Activated gamma-delta T cell treated with Interleukin-2 at 50 U/mL for 16 hours (primary cell): Measurements from ENCODE around the gene MAP3K5.
"Not testable (repeated sequence)": the region's sequence is repeated elsewhere in the genome, so short reads cannot be mapped to it uniquely, and the experiment has no call there.

Experiments
- DNase-seq: peaks from one replicate; pipeline ENCODE4 v3.0.0-alpha.2; 2020

The MAP3K5 gene

DNA sequence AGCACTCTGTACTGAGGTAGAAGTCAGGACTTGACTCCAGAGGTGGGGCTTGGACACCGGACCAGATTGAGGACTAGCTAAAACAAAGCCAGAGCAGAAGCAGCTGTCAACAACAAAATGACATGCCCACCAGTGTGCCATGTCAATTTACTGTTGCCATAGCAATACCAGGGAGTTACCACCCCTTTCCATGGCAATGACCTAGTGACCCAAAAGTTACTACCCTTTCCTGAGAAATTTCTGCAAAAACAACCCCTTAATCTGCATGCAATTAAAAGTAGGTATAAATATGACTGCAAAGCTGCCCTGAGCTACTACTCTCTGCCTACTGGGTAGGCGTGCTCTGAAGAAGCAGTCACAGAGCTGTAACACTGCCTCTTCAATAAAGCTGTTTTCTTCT is 21.0 kb downstream of the MAP3K5 start:
- no peak for DNase-seq

DNA sequence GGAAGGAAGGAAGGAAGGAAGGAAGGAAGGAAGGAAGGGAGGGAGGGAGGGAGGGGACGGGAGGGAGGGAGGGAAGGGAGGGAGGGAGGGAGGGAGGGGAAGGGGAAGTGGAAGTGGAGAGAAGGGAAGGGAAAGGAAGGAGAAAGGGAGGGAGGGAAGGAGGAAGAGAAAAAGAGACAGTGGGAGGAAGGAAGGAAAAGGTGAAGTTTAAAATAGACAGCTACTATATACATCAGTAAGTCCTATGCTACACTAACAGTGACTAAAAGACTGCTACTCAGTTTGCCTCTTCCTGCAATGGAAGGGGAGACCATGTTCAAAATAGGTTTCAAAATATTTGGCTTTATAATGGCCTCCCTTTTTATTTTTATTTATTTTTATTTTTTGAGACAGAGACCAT is 22.5 kb downstream of the MAP3K5 start:
- DNase-seq = no peak

DNA sequence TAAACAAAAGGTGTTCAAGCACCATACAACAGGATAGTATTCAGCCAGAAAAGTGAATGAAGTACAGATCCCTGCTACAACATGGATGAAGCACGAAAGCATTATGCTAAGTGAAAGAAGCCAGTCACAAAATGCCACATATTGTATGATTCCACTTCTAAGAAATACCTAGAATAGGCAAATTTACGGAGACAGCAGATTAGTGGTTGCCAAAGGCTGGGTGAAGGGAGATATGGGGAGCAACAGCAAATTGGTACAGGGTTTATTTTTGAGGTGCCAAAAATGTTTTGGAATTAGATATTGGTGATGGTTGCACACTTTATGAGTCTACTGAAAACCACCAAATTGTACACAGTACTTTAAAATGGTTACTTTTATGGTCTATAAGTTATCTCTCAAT is 23.2 kb downstream of the MAP3K5 start:
- DNase-seq = no peak

DNA sequence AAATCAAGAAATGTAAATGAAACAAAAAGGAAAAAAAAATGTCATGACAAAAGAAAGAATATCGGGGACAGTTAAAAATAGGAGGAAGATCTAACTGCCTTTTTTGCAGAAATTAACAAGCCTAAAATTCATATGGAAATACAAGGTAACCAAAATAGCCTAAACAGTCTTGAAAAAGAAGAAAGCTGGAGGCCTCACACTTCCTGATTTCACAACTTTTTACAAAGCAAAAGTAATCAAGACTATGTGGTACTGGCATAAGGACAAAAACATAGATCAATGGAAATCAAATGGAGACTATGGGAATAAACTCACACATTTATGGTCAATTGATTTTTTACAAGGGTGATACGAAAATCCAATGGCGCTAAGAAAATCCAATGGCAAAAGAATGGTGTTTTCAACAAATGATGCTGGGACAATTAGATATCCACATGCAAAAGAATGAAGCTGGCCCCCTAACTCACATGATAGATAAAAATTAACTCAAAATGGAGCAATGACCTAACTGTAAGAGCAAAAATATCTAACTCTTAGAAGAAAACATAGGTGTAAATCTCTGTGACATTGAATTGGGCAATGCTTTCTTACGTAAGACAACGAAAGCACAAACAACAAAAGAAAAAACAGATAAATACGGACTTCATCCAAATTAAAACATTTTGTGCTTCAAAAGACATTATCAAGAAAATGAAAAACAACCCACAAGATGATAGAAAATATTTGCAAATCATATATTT is 24.5 kb downstream of the MAP3K5 start:
- DNase-seq = no peak

DNA sequence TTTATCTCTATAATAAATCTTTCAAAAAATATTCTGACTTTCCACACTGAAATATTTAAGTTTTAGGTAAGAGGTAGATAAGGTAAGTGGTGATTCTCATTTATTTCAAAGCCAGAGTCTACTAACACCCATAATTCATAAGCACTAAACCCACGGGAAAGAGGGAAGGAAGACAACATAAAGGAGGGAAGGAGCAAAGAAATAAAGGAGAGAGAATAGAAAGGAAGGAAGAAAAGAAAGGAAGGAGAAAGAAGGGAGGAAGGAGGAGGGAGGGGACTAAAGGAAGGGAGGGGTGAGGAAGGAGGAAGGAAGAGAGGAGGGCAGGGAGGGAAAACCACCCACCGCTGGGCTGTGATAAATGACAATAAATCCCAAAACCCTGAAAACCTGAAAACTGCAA is 25.2 kb downstream of the MAP3K5 start:
- no peak for DNase-seq

DNA sequence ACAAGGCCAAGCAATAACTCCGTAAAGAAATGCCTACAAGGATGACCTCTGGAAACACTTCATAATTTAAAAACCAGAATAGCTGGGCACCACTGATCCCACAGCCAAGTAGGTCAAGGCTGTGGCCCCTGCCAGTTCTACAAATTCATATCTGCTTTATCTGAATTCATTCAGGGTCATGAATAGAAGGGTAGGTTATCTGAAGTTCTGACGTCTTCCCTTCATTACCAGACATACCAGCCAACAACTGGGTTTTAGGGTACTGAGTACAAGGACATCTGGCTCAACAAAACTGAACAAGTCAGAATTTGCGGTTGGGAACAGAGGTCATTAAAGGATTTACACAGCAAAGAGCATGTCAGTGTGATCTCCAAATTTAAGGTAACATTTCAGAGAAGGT is 26.0 kb downstream of the MAP3K5 start:
- DNase-seq = no peak

DNA sequence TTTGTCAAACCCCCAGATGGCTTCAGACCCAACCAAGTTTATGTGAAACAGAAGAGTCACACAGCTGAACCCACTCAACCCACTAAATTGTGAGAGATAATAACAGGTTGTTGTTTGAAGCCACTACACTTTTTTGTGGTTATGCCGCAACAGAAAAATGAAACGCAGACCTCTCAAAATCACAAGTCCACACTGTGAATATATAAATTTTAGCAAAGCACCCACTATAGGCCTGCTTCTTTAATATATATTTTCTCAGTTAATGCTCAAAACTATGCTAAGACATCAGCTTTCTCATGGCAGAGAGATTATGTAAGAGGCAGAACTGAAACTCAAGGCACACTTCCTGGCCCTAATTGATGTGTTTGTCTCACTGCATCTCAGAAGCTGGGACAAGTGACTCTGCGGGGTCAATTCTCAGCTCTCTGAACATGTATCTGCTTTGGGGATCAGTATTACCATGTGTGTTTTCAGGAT is 27.7 kb downstream of the MAP3K5 start:
- no peak for DNase-seq

DNA sequence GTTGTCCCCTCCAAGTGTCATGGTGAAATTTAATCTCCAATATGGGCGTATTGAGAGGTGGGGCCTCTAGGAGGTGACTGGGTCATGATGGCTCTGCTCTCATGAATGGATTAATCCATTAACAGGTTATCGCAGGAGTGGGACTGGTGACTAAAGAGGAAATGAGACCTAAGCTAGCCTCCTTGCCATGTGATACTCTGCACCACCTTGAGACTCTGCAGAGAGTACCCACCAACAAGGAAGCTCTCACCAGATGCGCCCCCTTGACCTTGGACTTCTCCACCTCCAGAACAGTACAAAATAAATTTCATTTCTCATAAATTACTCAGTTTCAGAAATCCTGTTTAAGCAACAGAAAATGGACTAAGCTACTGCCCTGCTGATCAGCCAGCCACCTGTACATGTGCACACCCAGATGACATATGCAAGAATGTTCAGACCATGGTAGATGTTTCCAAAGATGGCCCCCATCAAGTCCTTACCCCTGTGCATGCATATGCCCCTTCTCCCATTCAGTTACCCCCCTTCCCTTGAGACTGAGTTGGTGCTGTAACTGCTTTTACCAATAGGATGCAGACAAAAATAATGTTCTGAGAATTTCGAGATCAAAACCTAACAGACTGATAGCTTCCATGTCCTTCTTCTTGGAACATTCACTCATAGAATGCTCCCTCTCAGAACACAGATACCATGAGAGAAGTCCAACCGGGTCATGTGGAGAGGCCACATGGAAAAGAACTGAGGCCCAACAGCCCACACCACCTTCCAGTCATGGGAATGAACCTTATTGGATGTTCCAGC is 28.4 kb downstream of the MAP3K5 start:
- no peak for DNase-seq

DNA sequence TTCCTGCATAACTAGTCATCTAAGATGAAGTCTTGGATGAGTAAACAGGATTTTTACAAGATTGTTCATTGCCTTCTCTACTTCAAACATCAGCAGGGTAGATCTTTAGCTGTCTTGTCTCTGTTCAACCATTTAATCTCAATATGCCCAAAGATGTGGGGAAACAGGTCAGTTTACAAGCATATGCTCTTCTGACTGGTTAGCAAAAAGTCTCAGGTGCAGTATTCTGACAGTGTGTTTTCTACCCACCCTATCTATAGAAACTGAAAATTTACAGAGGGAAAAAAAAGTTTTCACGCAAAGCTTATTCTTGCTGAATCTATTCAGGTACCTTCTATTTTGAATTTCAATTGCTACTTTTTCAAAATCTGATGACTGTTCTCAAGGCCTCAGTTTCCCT is 29.0 kb downstream of the MAP3K5 start:
- no peak for DNase-seq

DNA sequence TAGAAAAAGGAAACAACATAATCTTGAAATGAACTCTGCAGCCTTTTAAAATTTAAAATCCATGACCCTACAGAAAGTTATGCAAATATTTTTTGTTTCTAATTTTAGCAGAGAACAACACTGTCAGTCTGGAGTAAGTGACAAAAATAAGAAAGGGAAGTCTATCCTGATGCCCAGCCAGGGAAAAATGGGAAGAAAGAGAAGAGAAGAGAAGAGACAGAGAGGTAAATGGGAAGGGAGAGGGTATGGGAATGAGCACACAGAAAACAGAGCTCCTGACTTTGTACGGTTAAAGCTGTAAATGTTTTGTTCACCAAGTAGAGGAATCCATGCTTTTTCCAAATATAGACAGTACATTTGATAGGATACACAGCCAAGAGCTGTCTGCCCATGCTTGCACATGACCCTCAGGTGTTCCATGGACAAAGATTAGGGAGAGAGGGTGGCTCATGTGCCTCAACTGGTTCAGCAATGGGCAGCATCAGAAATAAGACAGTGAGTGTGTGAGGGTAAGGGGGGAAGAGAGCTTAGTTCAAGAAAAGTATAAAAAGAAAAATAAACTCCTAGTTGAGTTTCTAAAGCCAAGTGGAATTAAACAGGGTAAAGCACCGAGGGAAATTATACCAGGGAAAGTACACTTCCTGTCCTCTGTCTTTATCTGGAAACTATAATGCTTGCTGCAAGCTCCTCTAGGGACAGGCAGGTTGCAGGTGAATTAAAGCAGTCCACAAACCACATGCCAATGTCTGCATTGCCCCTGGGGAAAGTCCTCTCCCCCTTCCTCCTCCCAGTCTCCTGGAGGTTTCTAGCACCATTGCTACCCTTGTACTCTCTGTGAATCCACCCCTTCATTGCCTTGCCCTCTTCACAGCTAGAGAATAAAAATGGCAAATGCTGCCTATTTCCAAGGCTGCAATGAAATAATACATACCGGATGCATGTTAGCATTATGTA is 30.0 kb downstream of the MAP3K5 start:
- no peak for DNase-seq

DNA sequence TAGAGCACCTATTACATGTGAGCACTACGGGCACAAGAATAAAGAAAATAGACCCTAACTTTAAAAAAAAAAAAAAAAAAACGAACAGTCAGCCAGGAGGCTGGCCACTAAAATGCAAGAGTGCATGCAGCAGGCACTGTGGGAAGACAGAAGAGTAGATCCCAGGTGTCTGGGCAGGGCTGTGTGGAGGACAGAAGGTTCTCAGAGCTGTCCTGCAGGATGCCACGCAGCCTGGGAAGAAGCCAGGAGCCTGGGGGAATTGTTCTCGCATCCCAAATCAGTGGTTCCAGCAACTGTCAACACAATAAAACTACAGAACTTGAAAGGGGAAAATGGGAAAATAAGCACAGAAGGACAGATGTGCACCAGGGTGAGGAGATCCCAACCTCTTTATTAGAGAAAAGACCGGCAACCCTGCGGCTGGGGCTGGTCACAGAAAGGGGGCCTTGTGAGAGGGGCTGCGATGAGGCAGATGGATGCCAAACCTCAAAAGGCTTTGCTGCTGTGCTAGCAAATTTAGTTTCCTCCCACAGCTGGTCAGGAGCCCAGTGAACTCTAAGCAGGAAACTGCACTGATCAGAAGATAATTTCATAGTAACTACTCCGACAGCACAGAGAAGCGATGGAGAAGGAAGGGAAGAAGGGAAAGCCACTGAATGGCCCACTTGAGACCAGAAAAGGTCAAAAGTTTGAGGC is 30.9 kb downstream of the MAP3K5 start:
- peak; percentile 11 for DNase-seq

DNA sequence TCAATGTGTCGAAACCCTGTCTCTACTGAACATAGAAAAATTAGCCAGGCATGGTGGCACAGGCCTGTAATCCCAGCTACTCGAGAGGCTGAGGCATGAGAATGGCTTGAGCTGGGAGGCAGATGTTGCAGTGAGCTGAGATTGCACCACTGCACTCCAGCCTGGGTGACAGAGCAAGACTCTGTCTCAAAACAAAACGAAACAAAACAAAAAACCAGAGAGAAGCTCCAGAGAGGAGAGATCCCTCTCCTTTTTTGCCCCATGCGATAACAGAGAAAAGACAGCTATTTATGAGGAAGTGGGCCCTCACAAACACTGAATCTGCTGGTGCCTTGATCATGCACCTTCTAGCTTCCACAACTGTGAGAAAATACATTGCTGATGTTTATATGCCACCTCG is 31.5 kb downstream of the MAP3K5 start:
- not testable (repeated sequence) for DNase-seq

DNA sequence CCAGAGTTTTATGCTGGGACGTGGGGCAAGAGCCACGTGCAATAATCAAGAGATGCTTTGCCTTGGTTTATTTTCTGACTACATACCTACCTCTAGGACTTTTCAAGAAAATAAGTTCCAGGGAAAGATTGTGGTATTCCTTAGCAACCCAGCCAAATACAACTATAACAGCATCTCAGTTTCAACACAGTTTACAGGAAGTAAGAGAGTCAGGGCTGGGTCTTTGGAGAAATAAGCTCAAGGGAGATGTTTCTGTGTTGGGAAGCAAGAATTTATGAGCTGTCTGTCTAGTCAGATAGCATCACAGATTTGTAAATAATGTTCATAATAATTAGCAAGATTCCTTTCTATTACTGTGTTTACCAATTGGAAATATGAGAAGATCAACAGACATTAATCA is 35.1 kb downstream of the MAP3K5 start:
- DNase-seq = no peak

DNA sequence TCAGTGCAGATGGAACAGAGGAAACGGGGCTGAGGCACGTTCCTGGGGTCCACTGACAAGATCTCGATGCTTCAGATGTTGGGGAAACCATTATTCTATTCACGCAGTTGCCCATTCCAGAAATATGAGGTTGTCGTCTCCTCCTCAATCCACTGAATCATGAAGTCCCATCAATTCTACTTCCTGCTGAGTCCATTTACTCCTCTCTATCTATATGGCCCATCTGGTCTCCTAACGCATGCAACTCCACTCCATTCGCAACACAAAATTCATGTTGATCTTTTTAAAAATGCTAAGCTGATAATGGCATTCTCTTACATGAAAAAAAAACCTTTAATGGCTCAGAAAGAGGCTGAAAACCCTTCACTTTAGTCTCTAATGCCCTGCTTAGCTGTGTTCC is 37.5 kb downstream of the MAP3K5 start:
- no peak for DNase-seq

DNA sequence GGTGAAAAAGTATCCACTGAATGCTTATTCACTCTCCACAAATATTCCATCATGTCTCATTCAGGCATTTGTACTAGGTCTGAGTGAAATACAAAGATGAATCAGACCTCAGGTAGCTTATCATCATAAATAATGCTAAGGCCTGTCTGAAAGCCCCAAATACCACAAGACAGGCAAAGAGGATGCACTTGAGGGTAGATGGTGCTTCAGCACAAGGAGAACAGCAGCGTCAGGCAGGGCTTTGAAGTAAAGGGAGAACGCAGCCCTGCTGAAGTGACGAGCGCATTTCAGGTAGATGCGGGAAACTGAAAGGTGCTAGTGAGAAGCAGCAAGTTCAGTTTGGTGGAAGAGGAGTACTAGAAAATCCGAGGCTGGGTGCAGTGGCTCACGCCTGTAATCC is 38.7 kb downstream of the MAP3K5 start:
- peak; percentile 47 for DNase-seq

DNA sequence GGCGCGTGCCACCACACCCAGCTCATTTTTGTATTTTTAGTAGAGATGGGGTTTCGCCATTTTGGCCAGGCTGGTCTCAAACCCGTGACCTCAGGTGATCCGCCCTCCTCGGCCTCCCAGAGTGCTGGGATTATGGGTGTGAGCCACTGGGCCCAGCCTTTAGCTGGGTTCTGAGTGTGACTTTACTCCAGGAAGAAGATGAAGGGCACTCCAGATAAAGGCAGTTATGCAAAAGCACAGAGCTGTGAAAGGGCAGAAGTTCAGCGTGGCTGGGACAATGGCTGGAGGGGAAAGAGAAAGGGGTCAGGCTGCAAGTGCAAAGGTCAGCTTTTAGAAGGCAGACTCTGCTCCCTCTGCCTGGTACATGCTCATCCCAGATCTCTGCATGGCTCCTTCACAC is 39.7 kb downstream of the MAP3K5 start:
- no peak for DNase-seq

DNA sequence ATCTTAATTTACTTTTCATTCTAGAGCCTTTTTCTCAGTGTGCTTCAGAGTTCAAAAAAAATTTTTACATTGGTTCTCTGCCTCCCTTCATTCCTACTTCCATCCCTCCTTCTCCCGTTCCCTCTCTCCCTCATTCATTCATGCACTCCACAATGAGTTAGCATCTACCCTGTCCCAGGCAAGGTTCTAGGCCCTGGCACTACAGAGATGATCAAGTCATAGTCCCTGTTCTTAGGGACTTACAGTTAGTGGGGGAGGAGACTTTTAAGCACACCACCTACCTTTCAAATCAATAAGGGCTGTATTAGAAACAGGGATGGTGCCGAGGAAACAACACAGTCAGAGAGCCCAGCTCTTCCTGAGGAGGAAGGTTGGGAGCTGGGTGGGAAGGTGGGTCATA is 40.3 kb downstream of the MAP3K5 start:
- DNase-seq = no peak

DNA sequence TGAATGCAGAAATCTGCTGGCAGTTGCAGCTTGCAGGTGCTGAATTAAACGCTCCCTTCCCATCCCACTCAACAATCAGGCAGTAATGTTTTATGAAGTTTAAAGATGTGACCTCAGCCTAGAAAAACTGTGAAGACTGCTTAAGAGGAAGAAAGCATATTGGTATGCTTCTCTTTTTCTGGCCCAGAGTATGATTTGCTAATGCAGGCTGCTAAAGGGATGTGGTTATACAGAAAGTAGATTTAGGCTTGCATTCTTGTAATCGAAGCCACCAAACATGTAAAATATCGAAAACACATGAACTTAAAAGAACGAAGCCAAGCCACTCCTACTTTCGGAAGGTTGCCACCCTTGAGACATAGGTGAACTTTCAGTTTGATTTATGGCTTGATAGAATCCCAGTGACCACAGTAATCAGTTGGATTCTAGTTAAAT is 40.7 kb downstream of the MAP3K5 start:
- no peak for DNase-seq

DNA sequence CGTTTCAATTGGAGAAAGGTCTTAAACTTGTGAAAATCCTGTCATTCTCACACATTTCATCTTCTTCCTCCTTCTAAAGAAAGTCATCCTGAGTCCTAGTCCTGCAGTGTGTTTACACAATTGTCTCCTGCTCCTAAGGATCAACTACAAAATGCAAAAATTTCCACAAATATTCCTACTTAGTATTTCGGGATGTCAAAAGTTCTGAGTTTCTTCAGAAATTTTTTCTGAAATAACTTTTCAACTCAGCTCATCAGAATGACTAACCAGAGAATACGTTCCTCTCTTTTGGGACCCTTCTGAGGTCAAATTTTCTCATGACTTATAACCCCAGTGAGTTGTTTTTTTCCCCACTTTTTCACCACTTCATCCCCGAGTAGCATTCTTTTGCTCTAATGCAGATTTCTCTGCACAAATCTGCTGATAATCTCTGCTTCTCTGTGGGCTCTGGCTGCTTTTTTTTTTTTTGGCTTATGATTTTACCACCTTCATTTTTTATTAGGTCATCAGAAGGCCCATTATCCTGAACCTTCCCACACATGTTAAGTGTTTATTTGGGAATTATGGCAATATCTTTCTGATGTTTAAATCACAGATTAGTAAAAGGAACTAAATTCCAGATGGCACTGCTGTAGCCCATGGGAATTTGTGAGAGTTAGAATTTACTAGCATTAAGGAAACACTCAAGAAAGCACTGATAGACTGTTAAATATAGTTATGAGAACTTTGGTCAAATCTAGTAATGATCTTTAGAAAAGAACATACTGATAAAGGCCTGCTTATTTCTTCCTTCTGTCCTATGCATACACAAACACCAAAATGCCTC is 41.4 kb downstream of the MAP3K5 start:
- DNase-seq = no peak

DNA sequence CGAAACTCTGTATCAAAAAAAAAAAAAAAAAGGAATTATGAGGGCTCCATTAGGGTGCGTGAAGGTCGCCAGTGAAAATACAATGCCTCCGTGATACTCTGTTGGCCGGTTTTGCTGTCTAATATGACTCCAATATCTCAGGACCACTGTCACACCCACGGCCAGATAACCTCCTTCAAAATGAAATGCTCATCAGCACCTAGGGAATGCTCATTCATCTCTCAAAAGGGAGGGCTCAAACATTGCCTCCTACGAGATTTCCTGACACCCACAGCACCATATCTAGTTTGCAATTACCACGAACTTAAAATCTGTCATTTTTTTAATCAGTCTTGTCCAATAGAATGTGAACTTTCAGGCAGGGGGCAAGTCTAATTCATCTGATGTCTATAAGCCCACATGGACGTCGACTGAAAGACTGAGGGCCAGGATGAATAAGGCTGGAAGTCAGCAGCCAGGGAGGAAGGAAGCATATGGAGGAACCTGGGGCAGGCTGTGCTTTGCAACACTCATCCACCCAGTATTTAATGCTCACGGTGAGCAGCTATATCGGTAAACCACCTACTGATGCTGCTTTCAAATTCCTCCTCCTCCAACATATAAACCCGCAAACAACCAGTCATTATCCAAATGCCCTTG is 42.8 kb downstream of the MAP3K5 start:
- no peak for DNase-seq

DNA sequence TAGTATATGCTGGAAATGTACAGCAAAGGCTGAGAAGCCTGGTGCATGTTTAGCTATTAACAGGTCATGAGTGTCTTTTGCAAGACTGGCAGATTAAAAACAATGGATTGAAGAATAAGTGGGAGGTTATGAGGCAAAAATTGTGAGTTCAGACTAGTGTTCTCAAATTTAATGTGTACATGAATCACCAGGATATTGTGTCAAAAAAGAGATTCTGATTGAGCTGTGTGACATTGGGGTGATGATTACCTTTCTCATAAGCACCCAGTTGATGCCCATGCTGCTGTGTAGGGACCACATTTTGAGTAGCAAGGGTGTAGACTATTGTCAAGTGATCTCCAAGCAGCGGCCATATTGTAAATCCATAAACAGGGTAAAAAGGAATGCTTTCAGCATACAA is 44.8 kb downstream of the MAP3K5 start:
- no peak for DNase-seq
